ENCODE results near the gene FKBP14. TPM values are rescaled to one million over a fixed set of nuclear protein-coding genes. Genes with fewer than 3 reads are reported as not detected.

The FKBP14 gene
- polyA plus RNA-seq, 2 of the 4 experiments (the other 2 are of a cell fraction): 10.6 to 22.8 TPM

DNA sequence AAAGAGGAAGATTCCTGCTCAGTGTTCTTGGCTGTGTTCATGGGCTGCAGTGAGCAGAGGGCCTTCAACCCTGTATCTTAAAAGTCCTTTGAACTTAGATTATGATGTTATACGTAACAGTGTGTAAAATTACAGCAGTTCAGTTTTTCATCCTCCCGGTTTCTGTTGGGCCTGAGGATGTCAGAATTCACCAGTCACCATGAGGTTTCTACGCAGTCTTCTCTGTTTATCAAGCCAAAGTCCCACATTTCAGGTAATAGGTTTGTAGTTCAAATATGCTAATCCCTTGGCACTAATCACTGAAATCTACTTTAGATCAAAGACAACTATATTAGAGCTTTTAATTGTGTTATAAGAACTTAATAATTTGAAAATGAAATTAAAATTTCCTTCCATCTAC is 26.6 kb upstream of the FKBP14 start:
- Histone ChIP-seq H3K9me3 (no peaks in the 10 kb centered on the region), H3K4me1 (no peaks in the 10 kb centered on the region), H3K4me3 (no peak overlapping the region), H3K4me2 (no peak overlapping the region), H3K27ac (no peak overlapping the region)
- CTCF ChIA-PET: interaction anchor here (1.3 kb wide), 1 partner anchor 9 kb away, joined by 4 read pairs; no protein-coding TSS in a partner anchor
- FAIRE-seq (no peak), ATAC-seq (no peak), DNase-seq (ENCODE audit: low read depth in 1 of 2, low spot score in 1 of 2) (no peak)
- 87% methylated on average over 3 of the region's 3 CpGs for WGBS (ENCODE audit: missing lambda C conversion rate)
- TF ChIP-seq GATA3 (IDR thresholded peaks at IDR 0.05; ENCODE audit: borderline replicate concordance) (no peak), SMC3 (IDR thresholded peaks at IDR 0.05) (no peak)
- TF ChIP-seq, protein P1, sequence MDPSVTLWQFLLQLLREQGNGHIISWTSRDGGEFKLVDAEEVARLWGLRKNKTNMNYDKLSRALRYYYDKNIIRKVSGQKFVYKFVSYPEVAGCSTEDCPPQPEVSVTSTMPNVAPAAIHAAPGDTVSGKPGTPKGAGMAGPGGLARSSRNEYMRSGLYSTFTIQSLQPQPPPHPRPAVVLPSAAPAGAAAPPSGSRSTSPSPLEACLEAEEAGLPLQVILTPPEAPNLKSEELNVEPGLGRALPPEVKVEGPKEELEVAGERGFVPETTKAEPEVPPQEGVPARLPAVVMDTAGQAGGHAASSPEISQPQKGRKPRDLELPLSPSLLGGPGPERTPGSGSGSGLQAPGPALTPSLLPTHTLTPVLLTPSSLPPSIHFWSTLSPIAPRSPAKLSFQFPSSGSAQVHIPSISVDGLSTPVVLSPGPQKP (IDR thresholded peaks at IDR 0.05; ENCODE audit: low read depth, low read length): no peak
- TF ChIP-seq, protein P2, sequence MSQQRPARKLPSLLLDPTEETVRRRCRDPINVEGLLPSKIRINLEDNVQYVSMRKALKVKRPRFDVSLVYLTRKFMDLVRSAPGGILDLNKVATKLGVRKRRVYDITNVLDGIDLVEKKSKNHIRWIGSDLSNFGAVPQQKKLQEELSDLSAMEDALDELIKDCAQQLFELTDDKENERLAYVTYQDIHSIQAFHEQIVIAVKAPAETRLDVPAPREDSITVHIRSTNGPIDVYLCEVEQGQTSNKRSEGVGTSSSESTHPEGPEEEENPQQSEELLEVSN (IDR thresholded peaks at IDR 0.05; ENCODE audit: borderline replicate concordance, low read depth): no peak
- POLR2A ChIA-PET: no interaction called here

DNA sequence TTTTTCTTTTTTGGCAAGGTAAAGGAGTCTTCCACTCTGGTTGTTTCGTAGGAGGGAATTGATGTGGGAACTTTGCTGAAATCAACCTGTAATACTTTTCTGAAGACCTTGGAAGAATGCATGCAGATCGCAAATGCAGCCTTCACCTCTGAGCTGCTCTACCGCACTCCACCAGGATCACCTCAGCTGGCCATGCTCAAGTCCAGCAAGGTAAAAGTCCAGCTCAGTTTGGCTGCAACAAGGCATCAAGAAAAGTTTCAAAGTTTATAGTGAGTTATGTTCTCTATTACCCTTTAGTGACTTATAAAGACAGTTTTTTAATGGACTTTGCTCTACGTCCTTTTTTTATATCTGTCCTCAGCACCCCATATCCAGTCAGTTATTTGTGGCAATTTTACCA is 22.7 kb upstream of the FKBP14 start:
- Histone ChIP-seq H3K27ac (no peak overlapping the region), H3K4me3 (no peak overlapping the region), H3K9me3 (no peaks in the 10 kb centered on the region), H3K4me1 (no peaks in the 10 kb centered on the region), H3K4me2 (no peak overlapping the region)
- DNase-seq (ENCODE audit: low read depth in 1 of 2, low spot score in 1 of 2) (no peak), ATAC-seq (no peak), FAIRE-seq (no peak)
- TF ChIP-seq ZSCAN20 (CRISPR knock-in tag; IDR thresholded peaks at IDR 0.05): no peak
- TF ChIP-seq TFCP2L1 (CRISPR knock-in tag; IDR thresholded peaks at IDR 0.05): no peak
- no peak for TF ChIP-seq EHMT2 (IDR thresholded peaks at IDR 0.05; ENCODE audit: low read depth)
- TF ChIP-seq, protein P3, sequence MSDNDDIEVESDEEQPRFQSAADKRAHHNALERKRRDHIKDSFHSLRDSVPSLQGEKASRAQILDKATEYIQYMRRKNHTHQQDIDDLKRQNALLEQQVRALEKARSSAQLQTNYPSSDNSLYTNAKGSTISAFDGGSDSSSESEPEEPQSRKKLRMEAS (IDR thresholded peaks at IDR 0.05): no peak
- TF ChIP-seq RARB (CRISPR knock-in tag; IDR thresholded peaks at IDR 0.05): no peak
- no peak for TF ChIP-seq ZNF302 (CRISPR knock-in tag; IDR thresholded peaks at IDR 0.05)
- TF ChIP-seq, protein P4, sequence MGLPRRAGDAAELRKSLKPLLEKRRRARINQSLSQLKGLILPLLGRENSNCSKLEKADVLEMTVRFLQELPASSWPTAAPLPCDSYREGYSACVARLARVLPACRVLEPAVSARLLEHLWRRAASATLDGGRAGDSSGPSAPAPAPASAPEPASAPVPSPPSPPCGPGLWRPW (IDR thresholded peaks at IDR 0.05): no peak
- TF ChIP-seq, protein P5, sequence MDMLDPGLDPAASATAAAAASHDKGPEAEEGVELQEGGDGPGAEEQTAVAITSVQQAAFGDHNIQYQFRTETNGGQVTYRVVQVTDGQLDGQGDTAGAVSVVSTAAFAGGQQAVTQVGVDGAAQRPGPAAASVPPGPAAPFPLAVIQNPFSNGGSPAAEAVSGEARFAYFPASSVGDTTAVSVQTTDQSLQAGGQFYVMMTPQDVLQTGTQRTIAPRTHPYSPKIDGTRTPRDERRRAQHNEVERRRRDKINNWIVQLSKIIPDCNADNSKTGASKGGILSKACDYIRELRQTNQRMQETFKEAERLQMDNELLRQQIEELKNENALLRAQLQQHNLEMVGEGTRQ (IDR thresholded peaks at IDR 0.05): no peak
- POLR2A ChIA-PET: no interaction called here
- WGBS (ENCODE audit: missing lambda C conversion rate): 85% methylated on average over 4 of the region's 4 CpGs
- CTCF ChIA-PET: interaction anchor here (1.5 kb wide), 2 partner anchors 13 to 26 kb away, joined by 3 to 6 read pairs; no protein-coding TSS in a partner anchor

DNA sequence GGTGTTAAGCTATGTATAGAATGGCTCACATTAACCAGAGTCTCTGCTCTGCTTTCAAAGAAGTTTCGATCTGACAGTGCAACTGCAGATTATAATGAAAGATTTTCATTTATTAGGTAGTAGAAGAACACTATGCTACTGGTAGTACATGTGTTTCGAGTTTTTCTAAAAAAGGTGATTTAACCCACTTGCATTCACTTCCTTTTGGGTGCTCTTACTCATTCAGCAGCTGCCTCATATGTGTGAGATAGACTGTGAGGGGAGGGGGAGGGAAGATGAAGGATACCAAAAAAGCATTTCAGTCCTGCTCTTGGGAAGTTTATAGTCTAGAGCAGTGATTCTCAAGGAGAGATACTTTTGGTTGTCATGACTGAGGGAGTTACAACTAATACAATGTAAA is 22.1 kb upstream of the FKBP14 start:
- no peak for FAIRE-seq
- CTCF ChIA-PET: interaction anchor here (1.5 kb wide), 2 partner anchors 13 to 26 kb away, joined by 3 to 6 read pairs; no protein-coding TSS in a partner anchor
- TF ChIP-seq HOXA7 (CRISPR knock-in tag; IDR thresholded peaks at IDR 0.05): no peak
- TF ChIP-seq FOSL2 (IDR thresholded peaks at IDR 0.05): no peak
- TF ChIP-seq FOSL2 (CRISPR knock-in tag; IDR thresholded peaks at IDR 0.05): no peak
- no peak for TF ChIP-seq FOXS1 (CRISPR knock-in tag; IDR thresholded peaks at IDR 0.05)
- no peak for TF ChIP-seq MAFK (IDR thresholded peaks at IDR 0.05; ENCODE audit: partially characterized antibody)
- TF ChIP-seq BHLHE40 (IDR thresholded peaks at IDR 0.05; ENCODE audit: low read depth, low read length): no peak
- TF ChIP-seq NPAS2 (CRISPR knock-in tag; IDR thresholded peaks at IDR 0.05; ENCODE audit: borderline replicate concordance): no peak
- no peak for TF ChIP-seq CHD2 (IDR thresholded peaks at IDR 0.05; ENCODE audit: low read length, partially characterized antibody)
- TF ChIP-seq JUN (IDR thresholded peaks at IDR 0.05): no peak
- no peak for TF ChIP-seq CEBPB (IDR thresholded peaks at IDR 0.05)
- TF ChIP-seq FOSB (CRISPR knock-in tag; IDR thresholded peaks at IDR 0.05): no peak
- no peaks in the 10 kb centered on the region for H3K4me1 ChIP-seq
- WGBS (ENCODE audit: missing lambda C conversion rate): 84% methylated on average over 2 of the region's 2 CpGs
- no peak overlapping the region for H3K27ac ChIP-seq
- DNase-seq (ENCODE audit: low read depth in 1 of 2, low spot score in 1 of 2): no peak
- no peak for ATAC-seq
- POLR2A ChIA-PET: no interaction called here
- no peak overlapping the region for H3K4me2 ChIP-seq
- H3K4me3 ChIP-seq: no peak overlapping the region
- no peaks in the 10 kb centered on the region for H3K9me3 ChIP-seq

All from A549 (cell line).